GM20431 (cell line): ENCODE results near the gene MYOCD.

Experiments used
- in situ Hi-C: fragments of 300-500 bp; cut with MseI, MboI; formaldehyde crosslinking; loops from one replicate; pipeline ENCODE4 v1.15.0; 2020; ENCODE audit warnings: low sequenced_read_pairs; ENCODE audit not compliant: unreplicated experiment

The MYOCD gene

GRCh38 chr17:12641084-12641483 is 24.6 kb upstream of the MYOCD start:
- in situ Hi-C loops: no loop called here

GRCh38 chr17:12642034-12642433 is 23.7 kb upstream of the MYOCD start:
- in situ Hi-C loops: no loop called here

GRCh38 chr17:12643822-12644221 is 21.9 kb upstream of the MYOCD start:
- in situ Hi-C loops: no loop called here

- in situ Hi-C loops: no loop called here
These were observed 21.1 kb upstream of the MYOCD start for GRCh38 chr17:12644623-12645022.

- in situ Hi-C loops: no loop called here
These were observed 18.8 kb upstream of the MYOCD start for GRCh38 chr17:12646761-12647422.

- in situ Hi-C loops: no loop called here
These were observed 17.2 kb upstream of the MYOCD start for GRCh38 chr17:12648498-12648897.

DNA sequence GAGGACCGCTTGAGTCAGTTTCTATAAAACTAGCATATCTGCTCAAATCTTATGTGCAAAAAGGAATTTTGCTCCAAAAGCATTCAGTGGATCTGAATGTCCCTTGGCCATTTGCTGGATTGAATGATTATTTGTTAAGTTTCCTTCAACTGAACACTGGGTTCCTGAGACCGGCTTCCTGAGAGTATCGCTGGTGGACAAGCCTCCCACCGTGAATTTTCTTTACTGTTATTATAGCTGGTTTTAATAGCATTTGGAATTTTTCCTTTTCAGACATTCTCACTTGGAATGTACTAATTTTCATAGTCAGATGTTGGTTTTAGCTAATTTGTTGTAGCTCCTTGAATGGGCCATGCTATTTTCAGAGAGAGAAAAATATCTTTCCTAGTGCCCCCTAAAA is 9.8 kb upstream of the MYOCD start:
- in situ Hi-C loops: loop anchor here (25.0 kb wide), 1 partner anchor 394 kb away; no protein-coding TSS in a partner anchor

- in situ Hi-C loops: loop anchor here (25.0 kb wide), 1 partner anchor 394 kb away; no protein-coding TSS in a partner anchor
These were observed 9.3 kb upstream of the MYOCD start for GRCh38 chr17:12656354-12656753.

GRCh38 chr17:12659500-12659899 is 6.2 kb upstream of the MYOCD start:
- in situ Hi-C loops: loop anchor here (25.0 kb wide), 1 partner anchor 397 kb away; no protein-coding TSS in a partner anchor

DNA sequence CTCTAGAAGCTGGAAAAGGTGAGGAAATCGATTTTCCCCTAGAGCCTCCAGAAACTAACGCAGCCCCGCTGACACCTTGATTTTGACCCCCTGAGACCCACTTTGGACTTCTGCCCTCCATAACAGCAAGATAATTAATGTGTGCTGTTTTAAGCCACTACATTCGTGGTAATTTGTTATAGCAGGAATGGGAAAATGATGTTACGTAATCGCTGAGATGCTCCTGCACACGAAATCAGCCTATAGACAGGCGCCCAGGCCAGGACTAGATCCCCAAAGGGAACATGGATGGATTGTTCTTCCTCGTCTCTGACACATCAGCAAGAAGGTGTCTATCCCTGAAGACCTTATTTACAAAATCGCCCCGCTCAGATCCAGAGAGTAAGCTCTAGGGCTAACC is 1.4 kb upstream of the MYOCD start:
- in situ Hi-C loops: loop anchor here (25.0 kb wide), 1 partner anchor 402 kb away; no protein-coding TSS in a partner anchor

GRCh38 chr17:12664894-12665262 is 812 bp upstream of the MYOCD start:
- in situ Hi-C loops: loop anchor here (25.0 kb wide), 1 partner anchor 403 kb away; no protein-coding TSS in a partner anchor

- in situ Hi-C loops: loop anchor here (25.0 kb wide), 1 partner anchor 404 kb away; no protein-coding TSS in a partner anchor
These were observed 1.0 kb downstream of the MYOCD start for GRCh38 chr17:12666718-12667117.

- in situ Hi-C loops: loop anchor here (25.0 kb wide), 1 partner anchor 405 kb away; no protein-coding TSS in a partner anchor
These were observed 1.7 kb downstream of the MYOCD start for GRCh38 chr17:12667299-12667958.

- in situ Hi-C loops: loop anchor here (25.0 kb wide), 1 partner anchor 410 kb away; no protein-coding TSS in a partner anchor
These were observed 6.2 kb downstream of the MYOCD start for GRCh38 chr17:12671906-12672305.

DNA sequence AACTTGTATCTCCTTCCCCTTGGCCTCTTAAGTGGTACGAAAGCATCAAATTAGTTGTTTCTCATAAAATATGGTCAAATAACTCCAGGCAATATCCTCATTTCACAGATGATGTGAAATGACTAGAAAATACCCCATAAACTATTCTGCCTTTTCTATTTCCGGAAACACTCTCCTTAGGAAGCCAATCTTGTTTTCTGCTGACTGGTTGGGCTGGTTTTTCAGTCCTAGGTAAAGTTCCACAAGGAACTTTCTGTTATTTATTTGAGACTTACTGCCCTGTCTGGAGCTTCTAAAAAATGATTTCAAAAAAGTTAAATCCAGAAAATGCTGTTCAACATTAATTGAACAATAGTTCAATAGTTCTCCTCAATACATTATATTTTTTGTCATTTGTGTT is 7.3 kb downstream of the MYOCD start:
- in situ Hi-C loops: loop anchor here (25.0 kb wide), 1 partner anchor 411 kb away; no protein-coding TSS in a partner anchor

GRCh38 chr17:12673788-12674187 is 8.1 kb downstream of the MYOCD start:
- in situ Hi-C loops: loop anchor here (25.0 kb wide), 1 partner anchor 411 kb away; no protein-coding TSS in a partner anchor

DNA sequence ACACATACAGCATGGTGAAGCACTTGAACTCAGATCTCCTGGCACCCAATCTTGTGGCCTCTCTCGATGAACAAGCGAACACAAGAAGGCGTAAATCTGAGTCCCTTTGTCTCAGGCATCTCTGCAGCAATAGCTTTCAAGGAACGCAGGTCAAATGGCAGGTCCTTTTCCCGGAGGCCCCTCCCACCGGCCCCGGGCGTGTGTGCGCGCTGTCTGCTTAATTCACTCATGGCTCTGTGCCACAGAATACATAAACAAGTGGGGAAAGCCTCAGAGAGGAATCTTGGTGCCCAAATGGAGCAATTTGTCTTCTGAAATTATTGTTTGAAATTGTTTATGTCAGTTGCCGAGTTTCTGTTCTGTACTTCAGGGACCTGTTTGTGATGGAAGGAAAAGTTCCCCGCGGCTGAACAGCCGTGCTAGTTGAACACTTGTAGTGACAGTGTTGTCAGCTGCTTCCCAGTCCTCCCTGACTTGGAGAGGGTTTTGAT is 14.8 kb downstream of the MYOCD start:
- in situ Hi-C loops: no loop called here

GRCh38 chr17:12680993-12681392 is 15.3 kb downstream of the MYOCD start:
- in situ Hi-C loops: no loop called here

GRCh38 chr17:12683299-12683698 is 17.6 kb downstream of the MYOCD start:
- in situ Hi-C loops: no loop called here

DNA sequence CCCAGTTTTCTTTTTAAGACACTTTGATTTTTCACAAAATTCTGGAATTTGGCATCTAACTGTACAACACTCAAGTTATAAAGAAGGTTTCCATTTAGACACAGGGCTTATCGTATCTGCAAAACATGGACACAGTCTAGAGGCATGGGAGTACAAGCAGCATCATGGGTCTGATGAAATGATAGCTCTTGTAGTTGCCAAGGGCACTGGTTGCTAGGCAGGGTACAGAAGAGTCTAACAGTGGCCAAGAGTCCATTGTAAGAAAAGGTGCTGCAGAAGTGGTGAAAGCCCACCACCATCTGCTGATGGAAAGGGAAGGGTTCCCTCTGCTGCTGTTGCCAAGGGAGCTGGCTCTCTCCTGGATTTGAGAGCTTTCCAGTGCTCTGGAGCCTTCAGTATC is 20.8 kb downstream of the MYOCD start:
- in situ Hi-C loops: no loop called here

DNA sequence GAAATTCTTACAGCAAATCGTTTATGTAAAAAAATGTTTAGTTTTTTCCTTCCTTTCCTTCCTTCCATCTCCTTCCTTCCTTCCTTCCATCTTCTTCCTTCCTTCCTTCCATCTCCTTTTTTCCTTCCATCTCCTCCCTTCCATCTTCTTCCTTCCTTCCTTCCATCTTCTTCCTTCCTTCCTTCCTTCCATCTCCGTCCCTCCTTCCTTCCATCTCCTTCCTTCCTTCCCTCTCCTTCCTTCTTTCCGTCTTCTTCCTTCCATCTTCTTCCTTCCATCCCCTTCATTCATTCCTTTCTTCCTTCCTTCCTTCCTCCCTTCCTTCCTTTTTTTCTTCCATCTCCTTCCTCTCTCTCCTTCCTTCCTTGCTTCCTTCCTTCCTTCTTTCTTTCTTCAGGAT is 22.7 kb downstream of the MYOCD start:
- in situ Hi-C loops: no loop called here
